Activated CD8-positive, alpha-beta T cell treated with anti-CD3 and anti-CD28 coated beads for 36 hours (primary cell): ENCODE data around the gene MTUS2. TPM values are rescaled to one million over a fixed set of nuclear protein-coding genes. Genes with fewer than 3 reads are reported as not detected.

ENCODE experiments used
- ATAC-seq: fragments of 200-7000 bp; cut with Tn5 transposase; one replicate; pipeline ENCODE4 v1.10.0; 2021; ENCODE audit warnings: mild to moderate bottlenecking, moderate library complexity
- CTCF ChIA-PET: fragments of 350-600 bp; sonication (Branson Sonifier 250); formaldehyde crosslinking; loops from one replicate; lab custom pipeline; 2021; ENCODE audit warnings: antibody characterized with exemption; lab: Charles Lee
- POLR2A ChIA-PET: fragments of 350-600 bp; sonication (Branson Sonifier 250); formaldehyde crosslinking; loops from one replicate; lab custom pipeline; 2021; ENCODE audit warnings: antibody characterized with exemption; lab: Charles Lee
- DNase-seq: peaks from one replicate; pipeline ENCODE4 v3.0.0-alpha.2; 2020
- H3K27ac Mint-ChIP-seq: one replicate; pipeline ENCODE4 v1.8.0; 2021; ENCODE audit warnings: mild to moderate bottlenecking, mixed read lengths
- H3K27me3 Mint-ChIP-seq: one replicate; pipeline ENCODE4 v1.8.0; 2021; ENCODE audit warnings: mixed read lengths
- H3K36me3 Mint-ChIP-seq: one replicate; pipeline ENCODE4 v1.8.0; 2021; ENCODE audit warnings: low read depth, mixed read lengths
- H3K4me1 Mint-ChIP-seq: one replicate; pipeline ENCODE4 v1.8.0; 2021; ENCODE audit warnings: low read depth, mixed read lengths
- H3K4me3 Mint-ChIP-seq: one replicate; pipeline ENCODE4 v1.8.0; 2021; ENCODE audit warnings: mild to moderate bottlenecking, moderate library complexity, mixed read lengths
- H3K9me3 Mint-ChIP-seq: one replicate; pipeline ENCODE4 v1.8.0; 2021; ENCODE audit warnings: mixed read lengths
- intact Hi-C: fragments of 100-400 bp; cut with micrococcal nuclease; formaldehyde crosslinking; loops from one replicate; pipeline ENCODE4 v1.10.0; 2022
- total RNA-seq, 2 experiments: library from RNA; stranded (reverse); gene quantifications; one replicate each; pipeline ENCODE4 v1.2.3, GENCODE V29; 2021
- TF ChIP-seq, protein P1 (sequence below): fragments of 200-600 bp; IDR thresholded peaks from one replicate; pipeline ENCODE4 v1.8.0; 2022; ENCODE audit warnings: antibody characterized with exemption, mild to moderate bottlenecking

Gene MTUS2
- total RNA-seq, 2 experiments from 2014 or later = not detected

DNA sequence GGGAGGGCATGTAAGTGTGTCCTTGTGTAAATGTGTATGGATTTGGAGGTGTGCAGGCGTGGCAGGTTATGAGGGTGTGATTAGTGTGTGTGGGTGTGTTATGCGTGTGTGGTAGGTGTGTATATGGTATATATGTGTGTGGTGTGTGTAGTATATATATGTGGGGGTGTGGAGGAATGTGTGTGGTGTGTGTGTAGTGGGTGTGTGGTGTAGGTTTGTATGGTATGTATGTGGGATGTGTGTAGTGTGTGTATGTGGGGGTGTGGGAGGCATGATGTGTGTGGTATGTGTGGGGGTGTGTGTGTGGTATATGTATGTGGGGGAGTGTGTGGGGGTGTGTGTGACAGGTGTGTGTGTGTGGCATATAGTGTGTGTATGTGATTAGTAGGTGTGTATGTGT, 671.1 kb downstream of the MTUS2 start:
- H3K4me3 Mint-ChIP-seq = no peak overlapping the region
- ChIA-PET POLR2A (no interaction called here), CTCF (no interaction called here)
- H3K27me3 Mint-ChIP-seq = peaks cover 12% of the 10 kb centered on the region
- no peaks in the 10 kb centered on the region for H3K36me3 Mint-ChIP-seq
- ATAC-seq (no peak), DNase-seq (no peak)
- no peaks in the 10 kb centered on the region for H3K9me3 Mint-ChIP-seq
- TF ChIP-seq, protein P1, sequence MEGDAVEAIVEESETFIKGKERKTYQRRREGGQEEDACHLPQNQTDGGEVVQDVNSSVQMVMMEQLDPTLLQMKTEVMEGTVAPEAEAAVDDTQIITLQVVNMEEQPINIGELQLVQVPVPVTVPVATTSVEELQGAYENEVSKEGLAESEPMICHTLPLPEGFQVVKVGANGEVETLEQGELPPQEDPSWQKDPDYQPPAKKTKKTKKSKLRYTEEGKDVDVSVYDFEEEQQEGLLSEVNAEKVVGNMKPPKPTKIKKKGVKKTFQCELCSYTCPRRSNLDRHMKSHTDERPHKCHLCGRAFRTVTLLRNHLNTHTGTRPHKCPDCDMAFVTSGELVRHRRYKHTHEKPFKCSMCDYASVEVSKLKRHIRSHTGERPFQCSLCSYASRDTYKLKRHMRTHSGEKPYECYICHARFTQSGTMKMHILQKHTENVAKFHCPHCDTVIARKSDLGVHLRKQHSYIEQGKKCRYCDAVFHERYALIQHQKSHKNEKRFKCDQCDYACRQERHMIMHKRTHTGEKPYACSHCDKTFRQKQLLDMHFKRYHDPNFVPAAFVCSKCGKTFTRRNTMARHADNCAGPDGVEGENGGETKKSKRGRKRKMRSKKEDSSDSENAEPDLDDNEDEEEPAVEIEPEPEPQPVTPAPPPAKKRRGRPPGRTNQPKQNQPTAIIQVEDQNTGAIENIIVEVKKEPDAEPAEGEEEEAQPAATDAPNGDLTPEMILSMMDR = no peak
- H3K4me1 Mint-ChIP-seq = no peaks in the 10 kb centered on the region
- intact Hi-C loops = no loop called here
- H3K27ac Mint-ChIP-seq = no peak overlapping the region

DNA sequence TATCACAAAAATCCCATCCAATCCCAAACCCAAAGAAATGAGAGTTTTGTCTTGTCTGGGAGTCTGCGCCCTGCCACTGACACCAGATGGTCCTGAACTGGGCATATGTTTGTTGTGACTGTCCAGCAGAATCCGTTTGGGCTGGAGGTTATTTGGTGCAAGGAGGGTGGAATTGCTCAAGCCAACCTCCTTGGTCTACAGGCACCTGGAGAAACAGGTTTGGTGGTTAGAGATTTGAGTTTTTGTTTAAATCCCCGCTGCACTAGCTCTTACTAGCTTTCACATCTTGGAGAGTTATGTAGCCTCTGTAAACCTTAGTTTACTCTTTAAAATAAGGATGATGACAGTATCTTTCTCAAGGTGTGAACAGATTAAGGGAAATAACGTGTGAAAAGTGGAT, 673.7 kb downstream of the MTUS2 start:
- CTCF ChIA-PET = interaction anchor here (1.6 kb wide), 1 partner anchor 15 kb away, joined by 8 read pairs; no protein-coding TSS in a partner anchor
- intact Hi-C loops = no loop called here
- peaks cover 12% of the 10 kb centered on the region for H3K27me3 Mint-ChIP-seq

DNA sequence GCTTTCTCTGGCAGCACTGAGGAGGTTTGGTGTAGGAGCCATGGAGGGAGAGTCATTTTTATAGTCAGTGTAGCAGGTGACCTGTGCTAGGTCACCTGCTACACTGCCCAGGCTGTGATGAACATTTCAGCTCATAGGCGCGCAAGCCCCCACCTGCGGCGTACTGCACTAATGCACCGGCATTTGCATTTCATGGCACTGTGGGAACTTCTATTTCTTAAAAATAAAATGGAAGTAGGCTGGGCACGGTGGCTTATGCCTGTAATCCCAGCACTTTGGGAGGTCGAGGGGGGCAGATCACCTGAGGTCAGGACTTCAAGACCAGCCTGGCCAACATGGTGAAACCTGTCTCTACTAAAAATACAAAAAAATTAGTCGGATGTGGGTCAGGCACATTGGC, 674.4 kb downstream of the MTUS2 start:
- CTCF ChIA-PET = interaction anchor here (1.4 kb wide), 1 partner anchor 14 kb away, joined by 6 read pairs; no protein-coding TSS in a partner anchor
- Mint-ChIP-seq H3K4me3 (no peak overlapping the region), H3K4me1 (peaks cover 3% of the 10 kb centered on the region), H3K36me3 (no peaks in the 10 kb centered on the region), H3K27ac (no peak overlapping the region), H3K9me3 (no peaks in the 10 kb centered on the region), H3K27me3 (peaks cover 12% of the 10 kb centered on the region)
- TF ChIP-seq, protein P1 = no peak
- POLR2A ChIA-PET = no interaction called here
- DNase-seq = no peak
- no peak for ATAC-seq
- intact Hi-C loops = no loop called here

More for the DNA sequence above, 673.7 kb downstream of the MTUS2 start:
- DNase-seq (no peak), ATAC-seq (no peak)
- no peaks in the 10 kb centered on the region for H3K9me3 Mint-ChIP-seq
- H3K36me3 Mint-ChIP-seq = no peaks in the 10 kb centered on the region
- no peak overlapping the region for H3K27ac Mint-ChIP-seq
- peaks cover 3% of the 10 kb centered on the region for H3K4me1 Mint-ChIP-seq
- POLR2A ChIA-PET = interaction anchor here (1.2 kb wide), 1 partner anchor 9 kb away, joined by 3 read pairs; no protein-coding TSS in a partner anchor
- no peak overlapping the region for H3K4me3 Mint-ChIP-seq
- TF ChIP-seq, protein P1 = no peak

DNA sequence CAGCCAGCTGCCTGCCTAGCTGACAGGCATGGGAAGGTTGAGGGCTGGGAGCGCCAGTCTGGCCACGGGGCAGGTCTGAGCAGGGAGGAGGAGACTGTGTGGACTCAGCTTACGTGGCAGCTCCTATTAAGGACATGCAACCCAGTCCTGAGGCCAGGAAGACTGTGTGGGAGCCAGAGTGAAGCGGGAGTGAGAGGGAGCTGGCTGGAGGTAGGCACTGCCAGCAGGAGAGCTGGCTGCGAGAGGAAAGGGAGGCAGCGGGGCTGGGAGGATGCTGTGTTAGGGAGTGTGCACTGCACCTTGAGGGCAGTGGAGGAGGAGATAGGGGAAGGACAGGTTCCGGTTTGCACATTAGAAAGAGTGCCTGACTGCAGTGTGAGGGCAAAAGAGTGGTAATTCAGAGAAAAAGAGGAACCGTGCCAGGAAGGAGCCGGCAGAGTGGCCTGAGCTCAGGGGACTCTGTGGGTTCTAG, 676.1 kb downstream of the MTUS2 start:
- CTCF ChIA-PET = interaction anchor here (1.0 to 4.7 kb wide), 3 partner anchors 12 to 217 kb away, joined by 3 to 42 read pairs (median 3); no protein-coding TSS in a partner anchor
- intact Hi-C loops = no loop called here
- TF ChIP-seq, protein P1 = no peak

DNA sequence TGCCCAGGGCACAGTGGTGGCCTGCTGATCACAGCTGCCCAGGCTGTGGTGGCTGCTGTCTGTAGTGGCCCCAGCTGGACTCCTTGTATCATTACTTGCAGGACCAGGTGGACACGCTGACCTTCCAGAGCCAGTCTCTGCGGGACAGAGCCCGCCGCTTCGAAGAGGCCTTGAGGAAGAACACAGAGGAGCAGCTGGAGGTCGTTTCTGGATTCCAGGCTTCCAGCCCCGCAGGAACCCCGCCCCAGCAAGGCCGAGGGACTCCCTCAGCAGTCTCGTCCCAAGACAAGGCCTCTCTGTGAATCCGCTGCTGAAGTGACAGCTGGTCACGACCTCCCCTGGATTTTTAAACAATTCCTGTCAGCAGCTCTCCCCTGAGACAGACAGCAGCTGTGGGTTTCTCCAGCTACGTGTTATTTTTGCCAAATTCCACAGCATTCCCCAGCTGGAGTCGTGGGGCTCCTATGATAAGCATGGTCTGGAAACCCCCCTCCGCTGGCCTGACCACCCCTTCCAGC, 677.1 kb downstream of the MTUS2 start:
- intact Hi-C loops = no loop called here
- ChIA-PET CTCF (interaction anchor here (0.8 to 4.7 kb wide), 3 partner anchors 11 to 1369 kb away, joined by 3 to 42 read pairs (median 3); no protein-coding TSS in a partner anchor), POLR2A (no interaction called here)
- Mint-ChIP-seq H3K9me3 (no peaks in the 10 kb centered on the region), H3K4me1 (peaks cover 3% of the 10 kb centered on the region), H3K27me3 (peaks cover 15% of the 10 kb centered on the region), H3K27ac (no peak overlapping the region), H3K4me3 (no peak overlapping the region), H3K36me3 (no peaks in the 10 kb centered on the region)
- TF ChIP-seq, protein P1 = no peak
- no peak for ATAC-seq
- no peak for DNase-seq

More for the DNA sequence above, 676.1 kb downstream of the MTUS2 start:
- no peaks in the 10 kb centered on the region for H3K36me3 Mint-ChIP-seq
- peak; percentile 30 for ATAC-seq
- no peaks in the 10 kb centered on the region for H3K9me3 Mint-ChIP-seq
- peaks cover 13% of the 10 kb centered on the region for H3K27me3 Mint-ChIP-seq
- no peak overlapping the region for H3K4me3 Mint-ChIP-seq
- no peak for DNase-seq
- H3K4me1 Mint-ChIP-seq = peaks cover 3% of the 10 kb centered on the region
- H3K27ac Mint-ChIP-seq = no peak overlapping the region
- POLR2A ChIA-PET = no interaction called here
